OCI-LY7 (cell line): ENCODE data around the gene PNO1. TPM values are rescaled to one million over a fixed set of nuclear protein-coding genes. Genes with fewer than 3 reads are reported as not detected.

ENCODE experiments used
- BruUV-seq: library from RNA; stranded (reverse); fragments of 400-500 nt; replicated peaks from 2 replicates; lab custom pipeline; 2021; lab: Mats Ljungman, UMichigan
- CTCF ChIA-PET: fragments of 300-600 bp; sonication (Branson Sonifier 250); formaldehyde crosslinking; loops from one replicate; lab custom pipeline; 2022; ENCODE audit warnings: antibody characterized with exemption; ENCODE audit not compliant: unreplicated experiment; lab: Charles Lee
- POLR2A ChIA-PET: fragments of 300-600 bp; sonication (Branson Sonifier 250); formaldehyde crosslinking; loops from one replicate; lab custom pipeline; 2022; ENCODE audit warnings: antibody characterized with exemption; lab: Charles Lee
- DNase-seq: peaks from one replicate; pipeline ENCODE4 v3.0.0-alpha.2; 2015; ENCODE audit warnings: low spot score
- H2AFZ ChIP-seq: fragments of 200-600 bp; sonication (generic), shearing (Covaris generic); 2 replicates; pipeline ENCODE4 v1.6.1; 2014; ENCODE audit warnings: mild to moderate bottlenecking, antibody characterized with exemption, low read length, moderate library complexity
- H3K27ac ChIP-seq: fragments of 200-600 bp; sonication (generic); 2 replicates; pipeline ENCODE4 v1.5.1; 2014; ENCODE audit warnings: mixed run types, low read depth, mild to moderate bottlenecking, moderate library complexity, low read length, inconsistent platforms; ENCODE audit not compliant: poor library complexity, severe bottlenecking
- H3K36me3 ChIP-seq: fragments of 200-600 bp; sonication (generic); 2 replicates; pipeline ENCODE4 v1.6.1; 2014; ENCODE audit warnings: mild to moderate bottlenecking, antibody characterized with exemption, low read length, moderate library complexity, mixed read lengths; ENCODE audit not compliant: insufficient read depth
- H3K4me1 ChIP-seq: fragments of 200-600 bp; sonication (generic); 2 replicates; pipeline ENCODE4 v1.5.1; 2014; ENCODE audit warnings: mild to moderate bottlenecking, low read length; ENCODE audit not compliant: insufficient read depth, poor library complexity, severe bottlenecking
- H3K4me2 ChIP-seq: fragments of 200-600 bp; sonication (generic); 2 replicates; pipeline ENCODE4 v1.6.1; 2014; ENCODE audit warnings: mild to moderate bottlenecking, low read length
- H3K4me3 ChIP-seq: fragments of 200-600 bp; sonication (generic); 2 replicates; pipeline ENCODE4 v1.5.1; 2014; ENCODE audit warnings: mild to moderate bottlenecking, low read depth, low read length; ENCODE audit not compliant: poor library complexity, severe bottlenecking
- H3K79me2 ChIP-seq: fragments of 200-600 bp; sonication (generic); 2 replicates; pipeline ENCODE4 v1.6.1; 2016; ENCODE audit warnings: low read depth, mild to moderate bottlenecking, low read length, moderate library complexity, mixed read lengths; ENCODE audit not compliant: insufficient read depth
- H3K9me2 ChIP-seq: fragments of 200-600 bp; sonication (generic); 2 replicates; pipeline ENCODE4 v1.6.1; 2016; ENCODE audit warnings: mild to moderate bottlenecking, low read length, mixed read lengths; ENCODE audit not compliant: insufficient read depth
- H3K9me3 ChIP-seq: fragments of 200-600 bp; sonication (generic); 2 replicates; pipeline ENCODE4 v1.6.1; 2014; ENCODE audit warnings: mild to moderate bottlenecking, mixed run types, low read length, mixed read lengths
- H4K20me1 ChIP-seq: fragments of 200-600 bp; sonication (generic); 2 replicates; pipeline ENCODE4 v1.6.1; 2014; ENCODE audit warnings: mild to moderate bottlenecking, antibody characterized with exemption, low read length, moderate library complexity, mixed read lengths; ENCODE audit not compliant: insufficient read depth
- CTCF ChIP-seq: fragments of 200-600 bp; sonication (generic); conservative IDR thresholded peaks from 2 replicates; pipeline ENCODE4 v1.5.1; 2014; ENCODE audit warnings: mild to moderate bottlenecking, antibody characterized with exemption, low read length, moderate library complexity, mixed read lengths
- EZH2phosphoT487 ChIP-seq: fragments of 200-600 bp; sonication (generic); IDR thresholded peaks from 2 replicates; pipeline ENCODE4 v1.6.1; 2018; ENCODE audit warnings: low read depth, borderline replicate concordance, mild to moderate bottlenecking, mixed run types, antibody characterized with exemption, low read length, moderate library complexity, mixed read lengths
- intact Hi-C: fragments of 100-400 bp; cut with micrococcal nuclease; formaldehyde crosslinking; loops from one replicate; pipeline ENCODE4 v1.10.0; 2022; ENCODE audit not compliant: unreplicated experiment
- total RNA-seq, 2 experiments: library from RNA; depleted of rRNA in 1 of 2; stranded (reverse); fragments of >200 nt in 1 of 2; shearing (Covaris generic) in 1 of 2; gene quantifications; 2 replicates each; pipeline ENCODE4 v1.2.3, GENCODE V29; 2014 to 2022

The PNO1 gene
- total RNA-seq, 2 experiments from 2014 or later = 18.6 to 22.5 TPM

GRCh38 chr2:68171146-68171545 is 13.5 kb downstream of the PNO1 start:
- intact Hi-C loops = no loop called here
- H3K9me2 ChIP-seq = no peaks in the 10 kb centered on the region
- no peaks in the 10 kb centered on the region for H4K20me1 ChIP-seq
- no peak for TF ChIP-seq CTCF
- TF ChIP-seq EZH2phosphoT487 = no peak
- H3K4me1 ChIP-seq = peaks cover 7% of the 10 kb centered on the region
- ChIA-PET POLR2A (interaction anchor here (0.6 kb wide), 1 partner anchor 126 kb away, joined by 3 read pairs; no protein-coding TSS in a partner anchor), CTCF (no interaction called here)
- no peaks in the 10 kb centered on the region for H3K9me3 ChIP-seq
- peaks cover 96% of the 10 kb centered on the region for H3K36me3 ChIP-seq
- BruUV-seq = no TSS peak
- no peak overlapping the region for H3K27ac ChIP-seq
- no peak overlapping the region for H2AFZ ChIP-seq
- no peak overlapping the region for H3K4me2 ChIP-seq
- H3K79me2 ChIP-seq = no peaks in the 10 kb centered on the region
- H3K4me3 ChIP-seq = no peak overlapping the region
- DNase-seq = no peak

- Histone ChIP-seq H3K27ac (no peak overlapping the region), H3K4me3 (no peak overlapping the region), H3K4me2 (no peak overlapping the region), H3K9me2 (no peaks in the 10 kb centered on the region), H4K20me1 (no peaks in the 10 kb centered on the region), H2AFZ (no peak overlapping the region), H3K36me3 (peaks cover 97% of the 10 kb centered on the region), H3K9me3 (no peaks in the 10 kb centered on the region), H3K79me2 (no peaks in the 10 kb centered on the region), H3K4me1 (peaks cover 7% of the 10 kb centered on the region)
- ChIA-PET POLR2A (no interaction called here), CTCF (no interaction called here)
- DNase-seq = no peak
- no TSS peak for BruUV-seq
- TF ChIP-seq EZH2phosphoT487 (no peak), CTCF (no peak)
- intact Hi-C loops = no loop called here
Observed at GRCh38 chr2:68171684-68172083, 14.0 kb downstream of the PNO1 start.

- no TSS peak for BruUV-seq
- H3K4me1 ChIP-seq = peaks cover 7% of the 10 kb centered on the region
- H3K4me2 ChIP-seq = no peak overlapping the region
- no peaks in the 10 kb centered on the region for H3K9me3 ChIP-seq
- no peaks in the 10 kb centered on the region; the same call in 1 of the 2 replicates for H4K20me1 ChIP-seq
- ChIA-PET POLR2A (interaction anchor here (0.5 kb wide), 1 partner anchor 516 kb away, joined by 5 read pairs; no protein-coding TSS in a partner anchor), CTCF (no interaction called here)
- H3K27ac ChIP-seq = no peak overlapping the region
- DNase-seq = no peak
- TF ChIP-seq CTCF (no peak), EZH2phosphoT487 (no peak)
- H3K4me3 ChIP-seq = no peak overlapping the region
- peaks cover 97% of the 10 kb centered on the region for H3K36me3 ChIP-seq
- intact Hi-C loops = no loop called here
- H3K9me2 ChIP-seq = no peaks in the 10 kb centered on the region
- no peak overlapping the region for H2AFZ ChIP-seq
- no peaks in the 10 kb centered on the region for H3K79me2 ChIP-seq
Observed at GRCh38 chr2:68172521-68172920, 14.8 kb downstream of the PNO1 start.
